Peyer's patch (tissue), 4 donors: ENCODE results near the gene FAM136A. TPM values are rescaled to one million over a fixed set of nuclear protein-coding genes. Genes with fewer than 3 reads are reported as not detected.

Source experiments
- DNase-seq, 3 donors: peaks; one replicate each; pipeline ENCODE4 v3.0.0-alpha.2; 2017 to 2019
- H3K27ac ChIP-seq, 4 donors: fragments of 200-600 bp; sonication (generic); one replicate each; pipeline ENCODE4 v1.5.1; 2016 to 2019
- H3K27me3 ChIP-seq, 2 donors: fragments of 200-600 bp; sonication (generic); one replicate each; pipeline ENCODE4 v1.5.1; 2019
- H3K36me3 ChIP-seq, 3 donors: fragments of 200-600 bp; sonication (generic); one replicate each; pipeline ENCODE4 v1.5.1; 2016 to 2019
- H3K4me1 ChIP-seq, 4 donors: fragments of 200-600 bp; sonication (generic); one replicate each; pipeline ENCODE4 v1.5.1; 2016 to 2019
- H3K4me3 ChIP-seq, 4 donors: fragments of 200-600 bp; sonication (generic); 1 replicate in 3 of 4; 2 replicates in 1 of 4; pipeline ENCODE4 v1.5.1; 2016 to 2019; ENCODE audit warnings: mild to moderate bottlenecking in 1 of 4
- H3K9me3 ChIP-seq, 4 donors: fragments of 200-600 bp; sonication (generic); one replicate each; pipeline ENCODE4 v1.5.1; 2016 to 2019; ENCODE audit warnings: mild to moderate bottlenecking in 1 of 4
- POLR2A ChIP-seq, 2 donors: fragments of 450-650 bp; IDR thresholded peaks; one replicate each; pipeline ENCODE4 v1.5.1; 2017; ENCODE audit warnings: antibody characterized with exemption in 2 of 2, mild to moderate bottlenecking in 2 of 2, moderate library complexity in 2 of 2
- total RNA-seq, 4 donors: library from RNA; depleted of rRNA; stranded (reverse); fragments of >200 nt; gene quantifications; one replicate each; pipeline ENCODE4 v1.1.0, GENCODE V29; 2016
- TF ChIP-seq, protein P1 (sequence below), 6 experiments: fragments of 450-650 bp in 4 of 6; fragments of 200-600 bp in 2 of 6; sonication (generic) in 1 of 6; IDR thresholded peaks; one replicate each; pipeline ENCODE4 v1.5.1; 2017 to 2019; ENCODE audit warnings: antibody characterized with exemption in 6 of 6, mild to moderate bottlenecking in 3 of 6, moderate library complexity in 1 of 6

Gene FAM136A
- total RNA-seq, 4 donors from 2014 or later, result 34.5 to 39.9 (median 38.9) TPM

DNA sequence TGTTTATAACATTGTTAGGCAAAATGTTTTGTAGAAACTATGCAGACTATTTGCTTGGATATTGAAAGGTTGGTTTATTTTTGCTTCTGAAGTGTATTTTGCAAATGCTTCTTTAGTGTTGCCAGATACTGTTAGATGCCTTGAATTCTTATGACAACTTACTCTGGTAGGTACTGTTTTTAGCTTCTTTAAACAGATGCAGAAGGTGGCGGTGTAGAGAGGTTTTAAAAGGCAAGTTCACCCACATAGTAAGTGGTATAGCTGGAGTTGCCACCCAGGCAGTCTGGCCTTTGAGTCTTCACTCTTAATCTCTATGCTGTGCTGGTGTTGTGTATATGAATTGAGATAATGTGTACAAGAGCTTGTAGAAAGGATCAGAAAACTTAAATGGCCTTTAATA is 40.4 kb downstream of the FAM136A start:
- Histone ChIP-seq H3K36me3 (peaks cover 0 to 51% (median 0%) of the 10 kb centered on the region in 3 donors), H3K4me1 (peaks cover 0 to 18% (median 2%) of the 10 kb centered on the region in 4 donors), H3K27me3 (no peaks in the 10 kb centered on the region), H3K4me3 (no peak overlapping the region), H3K9me3 (no peaks in the 10 kb centered on the region), H3K27ac (no peak overlapping the region)
- no peak for DNase-seq
- TF ChIP-seq, protein P1, sequence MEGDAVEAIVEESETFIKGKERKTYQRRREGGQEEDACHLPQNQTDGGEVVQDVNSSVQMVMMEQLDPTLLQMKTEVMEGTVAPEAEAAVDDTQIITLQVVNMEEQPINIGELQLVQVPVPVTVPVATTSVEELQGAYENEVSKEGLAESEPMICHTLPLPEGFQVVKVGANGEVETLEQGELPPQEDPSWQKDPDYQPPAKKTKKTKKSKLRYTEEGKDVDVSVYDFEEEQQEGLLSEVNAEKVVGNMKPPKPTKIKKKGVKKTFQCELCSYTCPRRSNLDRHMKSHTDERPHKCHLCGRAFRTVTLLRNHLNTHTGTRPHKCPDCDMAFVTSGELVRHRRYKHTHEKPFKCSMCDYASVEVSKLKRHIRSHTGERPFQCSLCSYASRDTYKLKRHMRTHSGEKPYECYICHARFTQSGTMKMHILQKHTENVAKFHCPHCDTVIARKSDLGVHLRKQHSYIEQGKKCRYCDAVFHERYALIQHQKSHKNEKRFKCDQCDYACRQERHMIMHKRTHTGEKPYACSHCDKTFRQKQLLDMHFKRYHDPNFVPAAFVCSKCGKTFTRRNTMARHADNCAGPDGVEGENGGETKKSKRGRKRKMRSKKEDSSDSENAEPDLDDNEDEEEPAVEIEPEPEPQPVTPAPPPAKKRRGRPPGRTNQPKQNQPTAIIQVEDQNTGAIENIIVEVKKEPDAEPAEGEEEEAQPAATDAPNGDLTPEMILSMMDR (IDR thresholded peaks at IDR 0.05), result no peak
- no peak for TF ChIP-seq POLR2A (IDR thresholded peaks at IDR 0.05)

DNA sequence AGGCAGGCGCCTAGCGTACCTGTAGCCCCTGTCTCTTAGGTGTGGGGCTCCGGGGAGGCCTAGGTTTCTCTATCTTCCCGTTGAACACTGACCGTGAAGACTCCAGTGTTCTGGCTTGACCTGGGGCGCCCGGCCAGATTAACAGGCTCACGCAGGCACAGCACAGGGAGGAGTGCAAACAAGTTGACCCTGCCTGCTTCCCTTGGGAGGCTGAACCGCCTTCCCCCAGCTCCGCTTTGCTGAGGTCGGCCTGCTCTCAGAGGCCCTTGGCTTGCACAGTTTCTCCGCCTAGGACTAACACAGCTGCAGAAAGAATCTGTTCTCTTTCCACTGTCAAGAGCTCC is 43.4 kb downstream of the FAM136A start:
- peaks cover 0 to 24% (median 0%) of the 10 kb centered on the region in 3 donors for H3K36me3 ChIP-seq
- peak overlapping the region; percentile 73 to 93 (median 87) for H3K27ac ChIP-seq
- no peak for TF ChIP-seq POLR2A (IDR thresholded peaks at IDR 0.05)
- TF ChIP-seq, protein P1 (IDR thresholded peaks at IDR 0.05), result no peak
- DNase-seq, result peak in 2 of 3 donors; percentile 62 to 67
- peak overlapping the region; percentile 88 to 93 (median 91) for H3K4me3 ChIP-seq
- no peaks in the 10 kb centered on the region for H3K27me3 ChIP-seq
- peaks cover 0 to 18% (median 2%) of the 10 kb centered on the region in 4 donors for H3K4me1 ChIP-seq
- no peaks in the 10 kb centered on the region for H3K9me3 ChIP-seq

DNA sequence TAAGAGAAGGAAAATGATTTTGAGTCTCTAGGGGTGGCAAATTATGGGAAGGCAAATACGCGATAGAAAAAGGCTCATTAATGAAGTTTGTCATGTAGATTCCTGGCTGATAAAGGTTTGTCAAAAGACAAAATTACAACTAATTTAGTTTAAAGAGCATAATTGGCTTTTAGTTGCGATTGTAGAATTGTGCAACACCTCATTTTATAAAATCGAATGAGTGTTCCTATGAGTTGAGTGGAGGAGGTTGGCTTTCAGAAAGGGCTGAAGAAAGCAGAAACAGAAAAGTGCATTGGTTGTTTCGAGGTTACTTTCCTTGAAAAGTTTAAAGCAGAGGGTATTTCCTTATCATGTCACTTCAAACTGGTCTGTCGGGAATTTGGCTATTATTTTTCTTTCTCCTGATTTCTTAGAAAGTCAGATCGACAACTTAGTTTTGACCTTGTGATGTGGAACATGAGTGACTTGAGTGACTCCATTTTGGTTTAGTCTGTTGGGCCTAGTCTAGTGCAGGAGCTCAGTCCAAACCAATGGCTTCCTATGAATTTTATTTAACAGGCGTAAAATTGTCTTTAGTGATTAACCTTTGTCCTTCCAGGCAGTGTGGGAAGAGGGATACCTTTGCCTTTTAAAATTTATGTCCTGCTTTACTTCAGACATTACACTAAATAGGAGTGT is 46.1 kb downstream of the FAM136A start:
- Histone ChIP-seq H3K9me3 (no peaks in the 10 kb centered on the region), H3K27ac (no peak overlapping the region), H3K4me3 (no peak overlapping the region), H3K27me3 (no peaks in the 10 kb centered on the region), H3K4me1 (peaks cover 0 to 14% (median 2%) of the 10 kb centered on the region in 4 donors), H3K36me3 (peaks cover 0 to 9% (median 0%) of the 10 kb centered on the region in 3 donors)
- TF ChIP-seq, protein P1 (IDR thresholded peaks at IDR 0.05), result no peak
- TF ChIP-seq POLR2A (IDR thresholded peaks at IDR 0.05), result no peak
- no peak for DNase-seq

DNA sequence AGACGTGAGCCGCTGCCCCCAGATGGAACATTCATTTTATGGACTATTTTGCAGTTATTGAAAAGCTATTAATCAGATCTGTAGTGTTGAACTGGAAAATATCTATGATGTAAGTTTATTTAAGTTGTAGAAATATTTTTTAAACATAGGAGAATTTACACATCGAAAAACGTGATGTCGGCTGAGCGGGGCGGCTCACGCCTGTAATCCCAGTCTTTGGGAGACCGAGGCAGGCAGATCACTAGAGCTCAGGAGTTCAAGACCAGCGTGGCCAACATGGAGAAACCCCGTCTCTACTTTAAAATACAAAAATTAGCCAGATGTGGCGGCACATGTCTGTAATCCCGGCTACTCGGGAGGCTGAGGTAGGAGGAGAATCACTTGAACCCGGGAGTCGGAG is 51.4 kb downstream of the FAM136A start:
- no peak for DNase-seq
- Histone ChIP-seq H3K9me3 (no peaks in the 10 kb centered on the region), H3K4me1 (peaks cover 0 to 15% (median 6%) of the 10 kb centered on the region in 4 donors), H3K4me3 (no peak overlapping the region), H3K27ac (no peak overlapping the region), H3K36me3 (no peaks in the 10 kb centered on the region), H3K27me3 (no peaks in the 10 kb centered on the region)
- no peak for TF ChIP-seq POLR2A (IDR thresholded peaks at IDR 0.05)
- TF ChIP-seq, protein P1 (IDR thresholded peaks at IDR 0.05), result no peak

DNA sequence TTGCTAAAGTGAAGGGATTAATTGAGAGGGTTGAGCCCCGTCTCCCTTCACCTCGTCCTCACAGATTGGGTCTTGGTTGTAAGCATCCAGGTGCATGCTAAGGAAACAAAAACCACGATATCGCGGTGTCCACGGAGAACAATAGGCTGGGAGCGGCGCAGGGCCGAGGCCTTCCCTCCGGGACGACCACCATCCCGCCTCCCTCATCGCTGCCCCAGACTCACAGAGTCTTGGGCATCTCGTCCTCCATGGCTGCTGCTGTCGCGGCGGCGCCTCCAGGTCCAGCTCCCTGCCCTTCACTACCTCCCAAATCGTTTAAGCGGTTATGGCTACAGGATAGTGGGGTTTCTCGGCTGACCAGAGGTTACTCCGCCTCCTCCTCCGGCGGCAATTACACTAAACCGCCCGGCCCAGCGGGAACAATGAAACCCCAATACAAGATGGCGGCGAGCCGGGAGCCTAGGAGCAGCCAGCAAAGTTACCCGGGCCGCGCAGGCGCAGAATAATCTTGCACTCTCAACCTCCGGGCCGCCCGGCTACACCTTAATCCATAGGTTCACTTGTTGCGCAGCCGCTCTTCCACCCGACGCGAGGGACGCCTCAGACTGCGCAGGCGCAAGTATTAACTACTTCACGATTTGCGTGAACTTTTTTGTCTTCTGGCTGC is 53.6 kb downstream of the FAM136A start, which contains the start of gene TIA1:
Gene TIA1 (minus strand): TSS at position 448 of the 667 bp plus-strand sequence. CDS start 198 bp downstream, at position 250.
- no peaks in the 10 kb centered on the region for H3K27me3 ChIP-seq
- TF ChIP-seq, protein P1 (IDR thresholded peaks at IDR 0.05), result no peak
- peak; percentile 87 for TF ChIP-seq POLR2A (IDR thresholded peaks at IDR 0.05)
- H3K4me3 ChIP-seq, result peak within 1 kb of the TSS; percentile 66 to 96 (median 76)
- DNase-seq, result peak; percentile 97 to 100 (median 98)
- peaks cover 0 to 20% (median 6%) of the 10 kb centered on the region in 4 donors for H3K4me1 ChIP-seq
- H3K36me3 ChIP-seq, result no peaks in the 10 kb centered on the region
- peak within 1 kb of the TSS; percentile 92 to 99 (median 94) for H3K27ac ChIP-seq
- H3K9me3 ChIP-seq, result no peaks in the 10 kb centered on the region
